Measurements from ENCODE around the gene HNRNPA2B1.
"Not testable (repeated sequence)": the region's sequence is repeated elsewhere in the genome, so short reads cannot be mapped to it uniquely, and the experiment has no call there.

The HNRNPA2B1 gene

GRCh38 chr7:26197153-26198115, 3.1 kb downstream of the HNRNPA2B1 start:
- DNase-seq = peak; percentile 33

DNA sequence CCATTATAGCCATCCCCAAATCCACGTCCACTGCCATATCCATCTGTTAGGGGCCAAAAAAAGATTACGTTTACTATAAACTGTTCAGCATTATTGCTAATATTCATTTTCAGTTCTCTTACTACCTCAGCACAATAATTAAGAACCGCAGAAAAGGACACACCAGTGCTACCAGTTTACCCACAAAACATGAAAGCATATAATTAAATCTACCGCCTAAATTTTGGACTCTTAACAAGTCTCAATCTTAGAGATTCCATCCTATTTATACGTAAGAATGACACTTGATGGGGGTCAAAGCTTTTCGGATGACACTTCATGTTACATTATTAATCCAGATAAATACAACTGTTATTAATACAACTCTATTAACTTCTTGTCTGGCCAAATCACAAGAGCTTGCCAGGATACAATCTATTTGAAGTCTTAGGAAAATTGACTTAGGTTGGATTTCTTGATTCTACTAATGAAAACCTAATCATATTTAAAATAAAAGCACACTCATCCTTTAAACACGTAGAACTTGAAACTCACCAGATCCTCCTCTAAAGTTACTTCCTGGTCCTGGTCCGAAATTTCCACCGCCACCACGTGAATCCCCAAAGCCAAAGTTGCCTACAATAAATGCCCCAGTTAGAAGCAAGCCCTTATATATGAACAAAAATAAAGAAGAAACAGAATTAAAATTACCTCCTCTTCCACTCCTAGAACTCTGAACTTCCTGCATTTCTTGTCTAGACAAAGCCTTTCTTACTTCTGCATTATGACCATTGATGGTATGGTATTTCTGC, 4.5 kb downstream of the HNRNPA2B1 start:
- no peak for DNase-seq

- DNase-seq = no peak
These were observed 5.4 kb downstream of the HNRNPA2B1 start for GRCh38 chr7:26195182-26195581.

DNA sequence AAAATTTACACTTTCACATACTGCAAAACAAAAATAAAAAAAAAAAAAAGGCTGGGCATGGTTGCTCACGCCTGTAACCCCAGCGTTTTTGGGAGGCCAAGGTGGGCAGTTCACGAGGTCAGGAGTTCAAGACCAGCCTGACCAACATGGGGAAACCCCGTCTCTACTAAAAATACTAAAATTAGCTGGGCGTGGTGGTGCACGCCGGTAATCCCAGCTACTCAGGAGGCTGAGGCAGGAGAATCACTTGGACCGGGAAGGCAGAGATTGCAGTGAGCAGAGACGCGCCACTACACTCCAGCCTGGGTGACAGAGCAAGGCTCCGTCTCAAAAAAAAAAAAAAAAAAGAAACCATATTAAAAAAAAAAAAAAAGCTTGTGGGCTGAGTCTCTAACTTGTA, 5.8 kb downstream of the HNRNPA2B1 start:
- DNase-seq = not testable (repeated sequence)

DNA sequence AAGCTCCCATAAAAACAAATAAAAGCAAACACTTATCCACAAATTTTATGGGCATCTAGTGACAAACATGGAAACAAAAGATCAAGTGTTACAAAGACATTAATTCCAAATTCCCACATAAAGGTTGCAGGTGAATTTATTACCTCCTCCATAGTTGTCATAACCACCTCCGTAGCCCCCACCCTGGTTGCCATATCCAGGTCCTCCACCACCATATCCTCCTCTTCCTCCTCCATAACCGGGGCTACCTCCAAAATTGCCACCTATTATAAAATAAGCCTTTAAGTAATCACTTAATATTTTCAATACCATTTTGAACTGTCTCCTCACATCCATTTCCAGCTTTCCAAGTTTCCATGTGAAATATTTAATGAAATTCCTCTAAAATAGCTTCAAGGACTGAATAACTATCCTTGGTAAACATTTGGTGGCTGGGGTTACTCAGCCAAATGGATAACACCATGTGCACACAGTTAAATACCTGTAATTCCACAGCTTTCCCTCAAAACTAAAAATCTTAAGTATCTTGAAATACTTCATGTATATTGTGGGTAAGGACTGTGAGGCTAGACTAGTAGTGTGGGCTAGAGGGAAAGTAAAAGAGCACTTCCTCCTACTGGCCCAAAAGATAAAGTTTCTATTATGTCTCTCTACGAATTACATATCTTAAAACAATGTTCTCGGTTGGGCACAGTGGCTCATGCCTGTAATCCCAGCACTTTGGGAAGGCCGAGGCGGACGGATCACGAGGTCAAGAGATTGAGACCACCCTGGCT, 6.9 kb downstream of the HNRNPA2B1 start:
- DNase-seq = no peak

- DNase-seq = no peak
These were observed 8.0 kb downstream of the HNRNPA2B1 start for GRCh38 chr7:26192485-26193087.

- DNase-seq = no peak
These were observed 8.5 kb downstream of the HNRNPA2B1 start for GRCh38 chr7:26191974-26192479.

GRCh38 chr7:26191233-26191973, 9.1 kb downstream of the HNRNPA2B1 start:
- DNase-seq = no peak

GRCh38 chr7:26190417-26190869, 10.1 kb downstream of the HNRNPA2B1 start:
- no peak for DNase-seq

GRCh38 chr7:26189697-26190096, 10.8 kb downstream of the HNRNPA2B1 start:
- no peak for DNase-seq

GRCh38 chr7:26188957-26189541, 11.5 kb downstream of the HNRNPA2B1 start:
- no peak for DNase-seq

DNA sequence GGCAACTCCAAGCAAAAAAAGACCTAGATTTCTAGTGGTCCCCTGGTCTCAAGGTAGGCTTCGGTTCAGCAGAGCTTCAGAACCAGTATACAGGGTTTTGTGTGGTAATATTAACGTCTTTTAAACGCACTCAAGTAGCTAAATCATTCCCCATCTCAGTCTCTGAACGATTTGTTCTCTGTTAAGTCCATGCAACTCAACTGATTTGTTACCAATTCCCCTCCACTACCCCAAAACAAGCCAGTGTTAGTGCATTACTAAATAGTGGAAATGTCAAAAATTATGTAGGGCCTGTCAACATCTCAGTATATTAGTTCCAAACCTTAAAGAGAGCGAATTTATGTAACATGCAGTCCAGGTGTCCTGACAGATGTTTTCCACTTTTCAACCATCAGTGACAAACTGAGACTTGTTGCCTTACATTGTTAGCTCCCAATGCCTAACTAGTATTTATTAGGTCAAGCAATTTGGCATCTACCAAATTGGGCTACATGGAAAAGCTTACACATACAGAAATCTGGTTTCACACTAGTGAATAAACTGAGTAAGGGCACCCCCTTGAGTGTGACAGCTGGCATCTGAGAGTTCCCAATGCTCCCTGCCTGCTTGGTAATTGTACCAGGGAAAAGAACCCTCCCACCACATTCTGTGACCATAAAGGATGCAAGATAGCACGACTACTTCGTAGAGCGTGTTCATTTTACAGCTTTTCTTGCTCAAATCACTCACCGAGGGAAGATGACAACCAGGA, 12.2 kb downstream of the HNRNPA2B1 start:
- no peak for DNase-seq

DNA sequence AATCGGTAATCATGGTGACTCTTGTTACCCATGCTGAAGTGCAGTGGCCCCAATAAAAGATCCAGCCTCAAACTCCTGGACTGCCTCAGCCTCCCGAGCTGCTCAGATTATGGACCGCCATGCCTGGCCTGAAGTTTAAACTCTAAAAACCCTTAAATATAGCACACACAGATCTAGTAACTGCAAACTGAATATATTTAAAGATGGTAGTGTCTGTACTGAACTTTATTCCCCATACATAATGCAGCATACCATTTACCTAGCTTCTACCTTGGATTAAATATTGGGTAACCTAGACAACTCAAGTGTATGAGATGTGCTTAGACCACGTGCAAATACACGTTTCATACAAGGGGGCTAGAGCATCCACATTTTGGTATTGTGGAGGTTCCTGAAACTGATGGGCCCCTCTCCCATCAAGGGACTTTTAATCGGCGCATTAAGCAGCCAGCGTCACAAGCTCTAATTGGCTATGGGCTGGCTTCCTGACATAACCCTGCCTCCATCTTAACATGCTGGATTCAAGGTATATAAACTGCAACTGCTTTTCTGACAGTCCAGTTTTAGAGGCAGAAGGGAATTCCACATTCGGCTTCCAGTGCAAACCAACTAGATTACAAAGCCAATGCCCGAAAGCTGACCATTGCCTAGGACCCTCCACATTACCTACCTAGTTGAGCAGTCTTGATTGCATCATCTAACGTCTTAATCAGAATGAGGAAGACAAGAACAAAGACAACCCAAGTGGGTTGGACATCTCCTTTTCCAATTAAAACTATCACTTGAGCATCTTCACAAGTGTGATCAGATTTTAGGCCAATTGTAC, 13.0 kb downstream of the HNRNPA2B1 start:
- no peak for DNase-seq

- no peak for DNase-seq
These were observed 13.9 kb downstream of the HNRNPA2B1 start for GRCh38 chr7:26186364-26187311.

DNA sequence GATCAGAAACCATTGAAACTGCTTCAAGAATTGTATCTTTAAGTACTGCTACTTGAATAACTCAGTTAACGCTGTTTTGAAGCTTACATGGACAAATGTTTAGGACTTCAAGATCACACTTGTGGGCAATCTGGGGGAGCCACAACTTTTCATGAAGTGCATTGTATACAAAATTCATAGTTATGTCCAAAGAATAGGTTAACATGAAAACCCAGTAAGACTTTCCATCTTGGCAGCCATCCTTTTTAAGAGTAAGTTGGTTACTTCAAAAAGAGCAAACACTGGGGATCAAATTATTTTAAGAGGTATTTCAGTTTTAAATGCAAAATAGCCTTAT, 14.7 kb downstream of the HNRNPA2B1 start:
- DNase-seq = no peak

GRCh38 chr7:26185131-26185843, 15.3 kb downstream of the HNRNPA2B1 start:
- no peak for DNase-seq

DNA sequence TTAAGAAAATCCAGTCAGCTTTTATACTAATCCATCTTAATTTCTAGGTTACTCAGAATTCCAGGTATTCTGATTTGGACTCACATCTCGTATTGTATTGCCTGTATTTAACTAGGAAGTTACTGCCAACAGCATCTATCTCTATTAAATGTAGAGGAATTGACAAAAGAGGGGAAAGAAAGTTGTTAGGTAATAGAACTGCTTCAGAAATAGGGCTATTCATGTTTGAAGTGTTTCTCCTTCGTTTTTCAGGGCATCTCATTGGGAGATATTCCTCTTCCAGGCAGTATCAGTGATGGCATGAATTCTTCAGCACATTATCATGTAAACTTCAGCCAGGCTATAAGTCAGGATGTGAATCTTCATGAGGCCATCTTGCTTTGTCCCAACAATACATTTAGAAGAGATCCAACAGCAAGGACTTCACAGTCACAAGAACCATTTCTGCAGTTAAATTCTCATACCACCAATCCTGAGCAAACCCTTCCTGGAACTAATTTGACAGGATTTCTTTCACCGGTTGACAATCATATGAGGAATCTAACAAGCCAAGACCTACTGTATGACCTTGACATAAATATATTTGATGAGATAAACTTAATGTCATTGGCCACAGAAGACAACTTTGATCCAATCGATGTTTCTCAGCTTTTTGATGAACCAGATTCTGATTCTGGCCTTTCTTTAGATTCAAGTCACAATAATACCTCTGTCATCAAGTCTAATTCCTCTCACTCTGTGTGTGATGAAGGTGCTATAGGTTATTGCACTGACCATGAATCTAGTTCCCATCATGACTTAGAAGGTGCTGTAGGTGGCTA, 16.1 kb downstream of the HNRNPA2B1 start:
- not testable (repeated sequence) for DNase-seq
